Activated CD4-positive, alpha-beta memory T cell treated with anti-CD3 and anti-CD28 coated beads, Interleukin-2, amount 10 ng/mL, durations not matched to agents 7 days and 5 days (primary cell): ENCODE measurements around the gene TENT4A. TPM values are rescaled to one million over a fixed set of nuclear protein-coding genes. Genes with fewer than 3 reads are reported as not detected.

ENCODE experiments used
- CTCF ChIA-PET: fragments of 350-600 bp; sonication (Branson Sonifier 250); formaldehyde crosslinking; loops from one replicate; lab custom pipeline; 2021; ENCODE audit warnings: antibody characterized with exemption, inconsistent platforms; lab: Charles Lee
- POLR2A ChIA-PET: fragments of 350-600 bp; sonication (Branson Sonifier 250); formaldehyde crosslinking; loops from one replicate; lab custom pipeline; 2021; ENCODE audit warnings: antibody characterized with exemption; lab: Charles Lee
- DNase-seq: peaks from one replicate; pipeline ENCODE4 v3.0.0-alpha.2; 2020
- H3K27ac Mint-ChIP-seq: one replicate; pipeline ENCODE4 v1.8.0; 2021; ENCODE audit warnings: mild to moderate bottlenecking, mixed read lengths
- H3K27me3 Mint-ChIP-seq: one replicate; pipeline ENCODE4 v1.8.0; 2021; ENCODE audit warnings: mixed read lengths
- H3K36me3 Mint-ChIP-seq: one replicate; pipeline ENCODE4 v1.8.0; 2021; ENCODE audit warnings: low read depth, mixed read lengths
- H3K4me1 Mint-ChIP-seq: one replicate; pipeline ENCODE4 v1.8.0; 2021; ENCODE audit warnings: mixed read lengths
- H3K4me3 Mint-ChIP-seq: one replicate; pipeline ENCODE4 v1.8.0; 2021; ENCODE audit warnings: mild to moderate bottlenecking, mixed read lengths
- H3K9me3 Mint-ChIP-seq: one replicate; pipeline ENCODE4 v1.8.0; 2021; ENCODE audit warnings: mixed read lengths
- total RNA-seq, 2 experiments: library from RNA; stranded (reverse); gene quantifications; one replicate each; pipeline ENCODE4 v1.2.3, GENCODE V29; 2021

TENT4A gene
- total RNA-seq, 2 experiments from 2014 or later: 34.3 to 36.6 TPM

- peaks cover 76% of the 10 kb centered on the region for H3K36me3 Mint-ChIP-seq
- CTCF ChIA-PET: no interaction called here
- H3K27ac Mint-ChIP-seq: no peak overlapping the region
- H3K9me3 Mint-ChIP-seq: no peaks in the 10 kb centered on the region
- no peaks in the 10 kb centered on the region for H3K4me1 Mint-ChIP-seq
- H3K4me3 Mint-ChIP-seq: no peak overlapping the region
- H3K27me3 Mint-ChIP-seq: no peaks in the 10 kb centered on the region
- POLR2A ChIA-PET: no interaction called here
- DNase-seq: no peak
These were observed 39.5 kb downstream of the TENT4A start for GRCh38 chr5:6752782-6753181.

DNA sequence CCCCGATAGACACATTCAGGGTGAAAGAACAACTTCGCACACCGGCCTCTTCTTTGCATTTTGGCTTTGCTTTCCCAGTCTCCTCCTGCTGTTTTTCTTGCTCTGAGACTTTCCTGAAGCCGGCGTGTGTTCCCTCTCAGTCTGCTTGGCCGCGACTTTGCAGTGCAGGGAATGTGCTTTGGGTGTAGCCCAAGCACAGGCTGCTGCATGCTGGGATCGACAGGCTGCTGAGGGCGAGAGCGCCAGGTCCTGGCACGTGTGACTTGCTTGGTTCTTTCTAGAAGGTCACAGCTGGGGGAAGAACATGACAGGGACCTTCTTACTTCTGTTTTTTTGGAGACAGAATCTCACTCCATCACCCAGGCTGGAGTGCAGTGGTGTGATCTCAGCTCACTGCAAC, 40.6 kb downstream of the TENT4A start:
- H3K36me3 Mint-ChIP-seq: peaks cover 70% of the 10 kb centered on the region
- ChIA-PET POLR2A (no interaction called here), CTCF (no interaction called here)
- H3K9me3 Mint-ChIP-seq: no peaks in the 10 kb centered on the region
- no peak for DNase-seq
- no peak overlapping the region for H3K4me3 Mint-ChIP-seq
- no peaks in the 10 kb centered on the region for H3K27me3 Mint-ChIP-seq
- no peak overlapping the region for H3K27ac Mint-ChIP-seq
- no peaks in the 10 kb centered on the region for H3K4me1 Mint-ChIP-seq

- Mint-ChIP-seq H3K4me3 (no peak overlapping the region), H3K36me3 (peaks cover 63% of the 10 kb centered on the region), H3K27me3 (no peaks in the 10 kb centered on the region), H3K4me1 (no peaks in the 10 kb centered on the region), H3K27ac (no peak overlapping the region), H3K9me3 (no peaks in the 10 kb centered on the region)
- ChIA-PET POLR2A (no interaction called here), CTCF (no interaction called here)
- no peak for DNase-seq
These were observed 41.5 kb downstream of the TENT4A start for GRCh38 chr5:6754766-6755165.

GRCh38 chr5:6755519-6755918, 42.3 kb downstream of the TENT4A start:
- H3K36me3 Mint-ChIP-seq: peaks cover 58% of the 10 kb centered on the region
- no peak for DNase-seq
- no peaks in the 10 kb centered on the region for H3K27me3 Mint-ChIP-seq
- no peak overlapping the region for H3K4me3 Mint-ChIP-seq
- no peaks in the 10 kb centered on the region for H3K4me1 Mint-ChIP-seq
- ChIA-PET CTCF (no interaction called here), POLR2A (no interaction called here)
- H3K9me3 Mint-ChIP-seq: no peaks in the 10 kb centered on the region
- H3K27ac Mint-ChIP-seq: no peak overlapping the region

DNA sequence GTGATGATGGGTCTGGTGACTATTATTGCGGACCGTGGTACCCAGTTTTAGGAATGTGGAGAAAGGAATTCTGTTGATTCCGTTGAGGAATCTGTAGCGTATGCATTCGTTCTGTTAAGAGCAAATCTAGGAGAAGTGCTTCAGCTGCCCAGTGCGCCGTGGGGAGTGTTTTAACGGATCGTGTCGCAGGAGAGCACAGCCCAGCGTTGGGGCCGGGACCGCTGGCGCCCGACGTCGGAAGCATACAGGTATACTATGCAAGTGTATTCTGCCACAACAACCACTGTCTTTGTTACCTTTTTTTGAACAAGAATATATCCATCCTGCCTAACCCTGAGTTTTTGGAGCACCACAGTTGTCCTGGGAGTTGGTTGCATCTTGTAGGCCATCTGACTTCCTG, 42.7 kb downstream of the TENT4A start:
- ChIA-PET POLR2A (no interaction called here), CTCF (no interaction called here)
- peaks cover 56% of the 10 kb centered on the region for H3K36me3 Mint-ChIP-seq
- H3K27me3 Mint-ChIP-seq: no peaks in the 10 kb centered on the region
- no peak overlapping the region for H3K27ac Mint-ChIP-seq
- no peaks in the 10 kb centered on the region for H3K9me3 Mint-ChIP-seq
- no peak overlapping the region for H3K4me3 Mint-ChIP-seq
- H3K4me1 Mint-ChIP-seq: no peaks in the 10 kb centered on the region
- DNase-seq: no peak

- DNase-seq: no peak
- Mint-ChIP-seq H3K27ac (no peak overlapping the region), H3K27me3 (no peaks in the 10 kb centered on the region), H3K36me3 (peaks cover 42% of the 10 kb centered on the region), H3K4me3 (no peak overlapping the region), H3K4me1 (no peaks in the 10 kb centered on the region), H3K9me3 (no peaks in the 10 kb centered on the region)
- POLR2A ChIA-PET: no interaction called here
- CTCF ChIA-PET: interaction anchor here (1.5 kb wide), 1 partner anchor 12 kb away, joined by 4 read pairs; no protein-coding TSS in a partner anchor
These were observed 44.3 kb downstream of the TENT4A start for GRCh38 chr5:6757414-6757969.

DNA sequence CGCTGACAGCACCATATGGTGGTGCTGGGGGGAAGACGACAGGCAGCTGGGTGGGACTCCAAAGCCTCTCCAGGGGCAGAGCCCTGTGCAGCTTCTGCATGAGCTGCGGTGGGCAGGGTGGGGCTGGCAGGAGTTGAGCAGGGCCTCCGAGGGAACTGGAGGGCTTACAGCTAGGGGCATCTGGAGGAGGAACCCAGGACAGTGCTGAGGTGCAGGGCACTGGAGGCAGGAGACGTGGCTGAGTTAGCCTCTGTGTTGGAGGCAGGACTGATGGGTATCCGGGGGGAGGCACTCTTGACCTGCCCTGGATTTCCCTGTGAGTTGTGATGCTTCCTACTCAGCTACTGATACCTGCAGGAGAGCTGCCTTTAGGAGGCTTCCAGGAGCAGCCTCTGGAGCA, 45.0 kb downstream of the TENT4A start:
- Mint-ChIP-seq H3K4me1 (no peaks in the 10 kb centered on the region), H3K27ac (no peak overlapping the region), H3K9me3 (no peaks in the 10 kb centered on the region), H3K36me3 (peaks cover 37% of the 10 kb centered on the region), H3K4me3 (no peak overlapping the region), H3K27me3 (no peaks in the 10 kb centered on the region)
- CTCF ChIA-PET: interaction anchor here (0.6 kb wide), 1 partner anchor 1187 kb away, joined by 6 read pairs; no protein-coding TSS in a partner anchor
- no peak for DNase-seq
- POLR2A ChIA-PET: no interaction called here

- Mint-ChIP-seq H3K4me1 (no peaks in the 10 kb centered on the region), H3K4me3 (no peak overlapping the region), H3K27ac (no peak overlapping the region), H3K27me3 (no peaks in the 10 kb centered on the region), H3K9me3 (no peaks in the 10 kb centered on the region), H3K36me3 (peaks cover 32% of the 10 kb centered on the region)
- no peak for DNase-seq
- CTCF ChIA-PET: interaction anchor here (0.6 kb wide), 1 partner anchor 1187 kb away, joined by 6 read pairs; no protein-coding TSS in a partner anchor
- POLR2A ChIA-PET: no interaction called here
These were observed 45.5 kb downstream of the TENT4A start for GRCh38 chr5:6758706-6759105.

DNA sequence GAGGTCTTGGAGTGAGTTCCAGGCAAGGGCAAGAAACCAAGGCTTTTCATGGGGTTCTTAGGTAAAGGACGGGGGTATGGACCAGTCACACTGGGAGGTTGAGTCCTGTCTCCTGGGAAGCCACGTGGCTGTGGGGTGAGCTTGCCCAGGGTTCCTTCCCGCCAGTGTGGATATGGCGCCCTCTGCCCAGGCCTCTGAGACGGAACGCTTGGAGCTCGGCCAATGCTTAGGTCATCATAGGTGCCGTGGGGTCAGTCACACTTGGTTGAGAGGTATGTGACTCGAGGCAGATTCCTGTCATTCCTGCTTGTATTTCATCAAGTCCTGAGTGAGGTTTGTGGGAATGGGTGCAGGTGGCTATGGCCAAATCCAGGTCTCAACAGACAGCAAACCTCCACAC, 46.2 kb downstream of the TENT4A start:
- POLR2A ChIA-PET: no interaction called here
- no peak for DNase-seq
- Mint-ChIP-seq H3K36me3 (peaks cover 27% of the 10 kb centered on the region), H3K27me3 (no peaks in the 10 kb centered on the region), H3K4me1 (no peaks in the 10 kb centered on the region), H3K27ac (no peak overlapping the region), H3K4me3 (no peak overlapping the region), H3K9me3 (no peaks in the 10 kb centered on the region)
- CTCF ChIA-PET: interaction anchor here (1.0 to 1.2 kb wide), 2 partner anchors 16 to 33 kb away, joined by 3 read pairs; no protein-coding TSS in a partner anchor

DNA sequence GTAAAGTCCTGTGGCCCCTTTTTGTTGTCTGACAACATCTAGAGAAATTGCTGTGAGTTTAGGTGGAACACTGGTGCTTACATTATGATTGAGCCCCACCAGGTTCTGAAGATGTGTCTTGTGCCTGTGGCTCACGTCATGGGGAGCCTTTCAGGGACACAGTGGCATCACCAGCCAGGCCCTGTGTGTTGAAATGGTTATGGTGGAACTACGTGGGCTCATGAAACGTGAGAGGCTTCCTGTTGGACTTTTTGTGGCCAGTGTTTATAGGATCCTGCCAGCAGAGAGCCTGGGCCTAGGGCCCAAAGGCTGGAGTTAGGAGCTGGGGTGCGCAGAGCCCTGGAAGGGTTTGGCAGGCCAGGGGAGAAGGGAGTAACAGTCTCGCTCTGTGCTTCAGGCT, 46.8 kb downstream of the TENT4A start:
- no peak for DNase-seq
- H3K9me3 Mint-ChIP-seq: no peaks in the 10 kb centered on the region
- H3K4me1 Mint-ChIP-seq: peaks cover 3% of the 10 kb centered on the region
- no peak overlapping the region for H3K27ac Mint-ChIP-seq
- POLR2A ChIA-PET: interaction anchor here (0.9 kb wide), 1 partner anchor 30 kb away, joined by 3 read pairs; no protein-coding TSS in a partner anchor
- CTCF ChIA-PET: interaction anchor here (1.0 to 1.3 kb wide), 3 partner anchors 11 to 34 kb away, joined by 3 read pairs; no protein-coding TSS in a partner anchor
- H3K4me3 Mint-ChIP-seq: no peak overlapping the region
- no peaks in the 10 kb centered on the region for H3K27me3 Mint-ChIP-seq
- H3K36me3 Mint-ChIP-seq: peaks cover 25% of the 10 kb centered on the region

DNA sequence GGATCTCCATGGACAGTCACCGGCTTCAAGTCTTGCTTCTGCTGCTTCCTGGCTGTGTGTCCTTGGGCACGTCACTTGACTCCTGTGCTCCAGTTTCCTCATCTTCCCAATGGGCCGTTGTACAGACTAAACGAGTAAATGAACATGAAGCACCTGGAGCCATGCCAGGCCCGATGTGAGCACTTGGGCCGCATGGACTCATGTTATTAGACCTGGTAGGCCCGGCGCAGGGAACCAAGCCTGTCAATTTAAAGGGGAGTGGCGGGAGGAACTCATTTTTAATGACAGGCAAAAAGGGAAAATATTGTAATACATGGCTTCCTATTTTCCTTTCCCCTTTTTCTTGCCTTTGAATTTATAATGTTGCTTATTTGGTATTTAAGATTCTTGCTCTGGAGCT, 47.5 kb downstream of the TENT4A start:
- Mint-ChIP-seq H3K27ac (no peak overlapping the region), H3K9me3 (no peaks in the 10 kb centered on the region), H3K4me3 (no peak overlapping the region), H3K4me1 (peaks cover 5% of the 10 kb centered on the region), H3K36me3 (peaks cover 18% of the 10 kb centered on the region), H3K27me3 (no peaks in the 10 kb centered on the region)
- CTCF ChIA-PET: interaction anchor here (1.3 kb wide), 1 partner anchor 11 kb away, joined by 3 read pairs; no protein-coding TSS in a partner anchor
- no peak for DNase-seq
- POLR2A ChIA-PET: interaction anchor here (0.9 kb wide), 1 partner anchor 31 kb away, joined by 3 read pairs; no protein-coding TSS in a partner anchor

- H3K27me3 Mint-ChIP-seq: no peaks in the 10 kb centered on the region
- CTCF ChIA-PET: interaction anchor here (1.3 kb wide), 1 partner anchor 12 kb away, joined by 3 read pairs; no protein-coding TSS in a partner anchor
- H3K36me3 Mint-ChIP-seq: peaks cover 12% of the 10 kb centered on the region
- H3K4me3 Mint-ChIP-seq: no peak overlapping the region
- H3K27ac Mint-ChIP-seq: no peak overlapping the region
- DNase-seq: no peak
- H3K9me3 Mint-ChIP-seq: no peaks in the 10 kb centered on the region
- peaks cover 10% of the 10 kb centered on the region for H3K4me1 Mint-ChIP-seq
- POLR2A ChIA-PET: no interaction called here
These were observed 48.1 kb downstream of the TENT4A start for GRCh38 chr5:6761333-6761732.

DNA sequence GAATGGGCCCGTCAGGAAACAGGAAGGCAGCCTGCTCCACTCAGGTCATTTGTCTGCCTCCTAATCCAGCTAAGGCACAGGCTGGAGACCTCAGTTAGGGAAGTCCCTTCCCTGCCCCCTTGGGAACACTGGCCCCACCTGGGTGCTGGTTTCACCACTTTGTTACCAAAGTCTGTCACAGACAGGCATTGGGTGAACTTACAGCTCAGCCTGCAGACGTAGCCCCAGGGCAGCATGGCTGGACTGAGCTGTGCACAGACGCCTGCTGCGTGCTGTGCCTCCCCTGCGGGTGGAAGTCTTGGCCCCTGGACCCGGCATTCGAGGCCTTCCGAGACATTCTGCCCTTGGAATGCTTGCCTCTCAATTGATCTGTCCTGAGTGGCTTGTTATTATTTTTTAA, 48.9 kb downstream of the TENT4A start:
- Mint-ChIP-seq H3K27me3 (no peaks in the 10 kb centered on the region), H3K4me1 (peaks cover 10% of the 10 kb centered on the region), H3K27ac (no peak overlapping the region), H3K9me3 (no peaks in the 10 kb centered on the region), H3K36me3 (peaks cover 8% of the 10 kb centered on the region), H3K4me3 (no peak overlapping the region)
- DNase-seq: no peak
- ChIA-PET CTCF (no interaction called here), POLR2A (no interaction called here)

DNA sequence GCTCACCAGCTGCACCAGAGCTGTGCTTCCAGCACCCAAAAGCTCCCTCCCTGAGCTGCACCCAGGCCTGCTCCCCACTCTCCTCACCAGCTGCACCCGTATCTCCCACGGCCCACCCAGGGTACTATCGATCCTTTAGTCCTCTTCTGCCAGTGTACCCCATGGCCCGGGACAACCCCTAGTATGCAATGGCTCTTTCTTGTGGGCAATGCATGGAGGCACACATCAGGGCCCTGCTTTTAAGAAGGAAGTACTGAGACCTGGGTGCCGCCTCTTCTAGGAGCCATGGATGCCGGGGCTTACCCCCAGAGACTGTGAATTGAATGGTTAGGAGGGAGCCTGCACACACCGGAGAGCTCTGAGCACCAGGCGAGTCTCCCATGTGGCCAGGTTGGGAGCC, 49.5 kb downstream of the TENT4A start:
- ChIA-PET CTCF (no interaction called here), POLR2A (no interaction called here)
- Mint-ChIP-seq H3K4me1 (peaks cover 11% of the 10 kb centered on the region), H3K27me3 (no peaks in the 10 kb centered on the region), H3K27ac (no peak overlapping the region), H3K9me3 (no peaks in the 10 kb centered on the region), H3K4me3 (no peak overlapping the region), H3K36me3 (peaks cover 8% of the 10 kb centered on the region)
- no peak for DNase-seq
